HEK293T (cell line): ENCODE data around the gene UBR1.

Source experiments
- CTCF ChIA-PET: fragments of 350-600 bp; formaldehyde crosslinking; extraction: SDS; loops from one replicate; lab custom pipeline; 2021; ENCODE audit warnings: antibody characterized with exemption, inconsistent platforms; lab: Yijun Ruan, JAX
- POLR2A ChIA-PET: fragments of 350-600 bp; formaldehyde crosslinking; extraction: SDS; loops from one replicate; lab custom pipeline; 2020; ENCODE audit warnings: antibody characterized with exemption, inconsistent platforms; lab: Yijun Ruan, JAX
- DNase-seq: peaks from one replicate; pipeline ENCODE4 v3.0.0; 2012; ENCODE audit warnings: mixed read lengths; ENCODE audit errors: extremely low spot score
- ARNT ChIP-seq: fragments of 450-650 bp; IDR thresholded peaks from 2 replicates; pipeline ENCODE4 v1.6.1; 2017; ENCODE audit warnings: mild to moderate bottlenecking
- BHLHE40 ChIP-seq: fragments of 450-650 bp; IDR thresholded peaks from 2 replicates; pipeline ENCODE4 v1.6.1; 2016; ENCODE audit warnings: mild to moderate bottlenecking, moderate library complexity, borderline replicate concordance
- CTBP1 ChIP-seq: fragments of 450-650 bp; IDR thresholded peaks from 2 replicates; pipeline ENCODE4 v1.6.1; 2016; ENCODE audit warnings: borderline replicate concordance
- ELF4 ChIP-seq: fragments of 450-650 bp; IDR thresholded peaks from 2 replicates; pipeline ENCODE4 v1.6.1; 2017; ENCODE audit warnings: antibody characterized with exemption
- FOXA1 ChIP-seq: fragments of 450-650 bp; IDR thresholded peaks from 2 replicates; pipeline ENCODE4 v1.6.1; 2016; ENCODE audit warnings: mild to moderate bottlenecking
- FOXK2 ChIP-seq: fragments of 450-650 bp; IDR thresholded peaks from 2 replicates; pipeline ENCODE4 v1.6.1; 2016; ENCODE audit warnings: mild to moderate bottlenecking
- FOXM1 ChIP-seq: fragments of 450-650 bp; IDR thresholded peaks from 2 replicates; pipeline ENCODE4 v1.6.1; 2017; ENCODE audit warnings: mild to moderate bottlenecking, borderline replicate concordance
- HDGF ChIP-seq: fragments of 450-650 bp; IDR thresholded peaks from 2 replicates; pipeline ENCODE4 v1.6.1; 2017; ENCODE audit warnings: antibody characterized with exemption, borderline replicate concordance
- L3MBTL2 ChIP-seq: fragments of 450-650 bp; conservative IDR thresholded peaks from 2 replicates; pipeline ENCODE4 v1.6.1; 2016; ENCODE audit warnings: mild to moderate bottlenecking
- LEF1 ChIP-seq: fragments of 450-650 bp; IDR thresholded peaks from 2 replicates; pipeline ENCODE4 v1.6.1; 2017; ENCODE audit warnings: mild to moderate bottlenecking, borderline replicate concordance
- NFRKB ChIP-seq: fragments of 450-650 bp; IDR thresholded peaks from 2 replicates; pipeline ENCODE4 v1.6.1; 2016; ENCODE audit warnings: mild to moderate bottlenecking, moderate library complexity
- SP1 ChIP-seq: fragments of 450-650 bp; IDR thresholded peaks from 2 replicates; pipeline ENCODE4 v1.6.1; 2017
- SUZ12 ChIP-seq: fragments of 450-650 bp; IDR thresholded peaks from 2 replicates; pipeline ENCODE4 v1.6.1; 2016; ENCODE audit warnings: mild to moderate bottlenecking
- TARDBP ChIP-seq: fragments of 450-650 bp; IDR thresholded peaks from 2 replicates; pipeline ENCODE4 v1.6.1; 2016
- ZNF384 ChIP-seq: fragments of 450-650 bp; IDR thresholded peaks from 2 replicates; pipeline ENCODE4 v1.6.1; 2016
- TF ChIP-seq, protein P1 (sequence below): fragments of 450-650 bp; IDR thresholded peaks from 2 replicates; pipeline ENCODE4 v1.6.1; 2016

The UBR1 gene

GRCh38 chr15:43105778-43106485 lies at the start of gene UBR1:
UBR1 (minus strand) TSS chr15:43106038; CDS start chr15:43106022, 16 bp downstream.
- ChIA-PET POLR2A (interaction anchor here (0.6 to 1.3 kb wide), 5 partner anchors 11 to 380 kb away, joined by 3 to 4 read pairs (median 3); no protein-coding TSS in a partner anchor), CTCF (no interaction called here)
- TF ChIP-seq LEF1 (no peak), ZNF384 (peak; percentile 71; the same call in 1 of the 2 replicates), CTBP1 (no peak), FOXK2 (no peak), ELF4 (peak; percentile 68; the same call in 1 of the 2 replicates)
- TF ChIP-seq, protein P1, sequence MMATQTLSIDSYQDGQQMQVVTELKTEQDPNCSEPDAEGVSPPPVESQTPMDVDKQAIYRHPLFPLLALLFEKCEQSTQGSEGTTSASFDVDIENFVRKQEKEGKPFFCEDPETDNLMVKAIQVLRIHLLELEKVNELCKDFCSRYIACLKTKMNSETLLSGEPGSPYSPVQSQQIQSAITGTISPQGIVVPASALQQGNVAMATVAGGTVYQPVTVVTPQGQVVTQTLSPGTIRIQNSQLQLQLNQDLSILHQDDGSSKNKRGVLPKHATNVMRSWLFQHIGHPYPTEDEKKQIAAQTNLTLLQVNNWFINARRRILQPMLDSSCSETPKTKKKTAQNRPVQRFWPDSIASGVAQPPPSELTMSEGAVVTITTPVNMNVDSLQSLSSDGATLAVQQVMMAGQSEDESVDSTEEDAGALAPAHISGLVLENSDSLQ = peak; percentile 64; the same call in 1 of the 2 replicates
- peak; percentile 85 for DNase-seq

DNA sequence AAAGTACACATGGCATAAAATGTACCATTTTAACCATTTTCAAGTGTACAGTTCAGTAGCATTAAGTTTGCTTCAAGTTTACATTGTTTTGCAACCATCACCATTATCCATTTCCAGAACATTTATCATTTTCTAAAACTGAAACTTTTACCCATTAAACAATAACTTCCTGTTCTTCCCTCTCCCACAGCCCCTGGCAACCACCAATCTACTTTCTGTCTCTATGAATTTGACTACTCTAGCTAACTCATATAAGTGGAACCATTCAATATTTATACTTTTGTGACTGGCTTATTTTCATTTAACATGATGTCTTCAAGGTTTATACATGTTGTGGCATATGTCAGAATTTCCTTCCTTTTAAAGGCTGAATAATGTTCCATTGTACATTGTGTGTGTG lies 47.4 kb upstream of the UBR1 start:
- no peak for DNase-seq
- ChIA-PET CTCF (no interaction called here), POLR2A (no interaction called here)
- no peak for TF ChIP-seq L3MBTL2
- TF ChIP-seq FOXK2 = no peak
- no peak for TF ChIP-seq FOXM1
- TF ChIP-seq SP1 = no peak
- TF ChIP-seq BHLHE40 = no peak
- no peak for TF ChIP-seq ZNF384
- TF ChIP-seq FOXA1 = no peak
- TF ChIP-seq, protein P1 = no peak
- no peak for TF ChIP-seq LEF1
- TF ChIP-seq TARDBP = no peak

GRCh38 chr15:43151688-43152087 lies 45.9 kb upstream of the UBR1 start:
- TF ChIP-seq HDGF (no peak), CTBP1 (no peak), SP1 (no peak), LEF1 (no peak), NFRKB (no peak), TARDBP (no peak), SUZ12 (no peak), BHLHE40 (no peak), ZNF384 (no peak), FOXM1 (no peak), ELF4 (no peak), FOXA1 (no peak), FOXK2 (no peak)
- TF ChIP-seq, protein P1 = no peak
- no peak for DNase-seq
- ChIA-PET CTCF (no interaction called here), POLR2A (no interaction called here)

DNA sequence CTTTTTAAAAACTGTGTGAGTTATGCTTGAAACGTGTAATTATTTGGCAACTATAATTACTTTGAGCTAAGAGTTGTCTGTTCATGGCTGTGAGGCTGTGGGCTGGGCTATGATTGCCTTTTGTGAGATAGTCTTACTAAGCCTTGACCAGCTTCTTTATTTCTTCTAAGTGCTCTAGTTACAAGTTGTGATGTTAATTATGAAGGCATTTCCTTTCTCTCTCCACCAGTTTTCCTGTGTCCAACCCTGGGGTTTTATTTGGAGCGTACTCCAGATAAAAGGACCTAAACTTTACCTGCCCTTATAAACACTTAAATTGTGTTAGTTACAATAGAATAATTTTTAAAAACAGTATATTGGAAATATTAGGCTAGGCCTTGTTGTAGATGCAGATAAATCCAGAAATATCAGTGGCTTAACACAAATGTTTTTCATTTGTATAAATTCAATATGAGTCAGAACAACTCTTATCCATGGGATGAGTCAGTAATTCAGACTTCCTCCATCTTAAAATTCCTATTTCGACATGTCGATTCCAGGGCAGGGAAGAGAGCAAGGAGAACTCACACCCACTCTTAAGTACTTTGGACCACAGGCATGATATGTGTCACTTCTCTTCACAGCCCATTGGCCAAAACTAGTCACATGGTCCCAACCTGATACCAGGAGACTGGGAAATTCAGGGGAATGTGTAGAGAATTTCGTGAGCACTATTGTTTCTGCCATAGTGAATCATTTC lies 44.5 kb upstream of the UBR1 start:
- CTCF ChIA-PET = no interaction called here
- no peak for TF ChIP-seq BHLHE40
- POLR2A ChIA-PET = interaction anchor here (1.0 kb wide), 1 partner anchor 18 kb away, joined by 3 read pairs; no protein-coding TSS in a partner anchor

DNA sequence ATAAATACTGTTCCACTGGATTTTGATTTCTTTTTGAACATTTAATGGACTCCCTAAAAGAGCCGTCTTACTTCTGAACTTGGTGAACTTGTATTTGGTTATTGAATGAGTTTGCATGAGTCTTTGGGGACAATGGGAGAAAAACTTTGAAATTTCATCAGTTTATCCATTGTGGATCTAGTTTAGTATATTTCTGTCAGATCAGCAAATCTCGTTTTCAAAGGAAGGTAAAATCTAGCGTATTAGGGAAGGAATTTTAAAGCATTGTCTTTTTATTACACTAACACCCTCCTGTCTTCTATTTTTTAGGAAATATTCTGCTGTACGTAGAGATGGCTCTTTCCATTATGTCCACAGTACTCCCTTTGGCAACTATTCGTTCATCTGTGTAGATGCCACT lies 40.3 kb upstream of the UBR1 start:
- ChIA-PET CTCF (no interaction called here), POLR2A (no interaction called here)
- TF ChIP-seq, protein P1 = no peak
- TF ChIP-seq FOXA1 (no peak), FOXM1 (no peak), HDGF (no peak), CTBP1 (no peak), BHLHE40 (no peak), ARNT (no peak), NFRKB (no peak), LEF1 (no peak), L3MBTL2 (no peak), ELF4 (no peak), ZNF384 (no peak), FOXK2 (no peak), SUZ12 (no peak), SP1 (no peak), TARDBP (no peak)
- DNase-seq = no peak

More for the DNA sequence above, 44.5 kb upstream of the UBR1 start:
- no peak for DNase-seq
